OCI-LY7 (cell line): ENCODE measurements around the gene STK35. TPM values are rescaled to one million over a fixed set of nuclear protein-coding genes. Genes with fewer than 3 reads are reported as not detected.

Experiments
- BruUV-seq: library from RNA; stranded (reverse); fragments of 400-500 nt; replicated peaks from 2 replicates; lab custom pipeline; 2021; lab: Mats Ljungman, UMichigan
- CTCF ChIA-PET: fragments of 300-600 bp; sonication (Branson Sonifier 250); formaldehyde crosslinking; loops from one replicate; lab custom pipeline; 2022; ENCODE audit warnings: antibody characterized with exemption; ENCODE audit not compliant: unreplicated experiment; lab: Charles Lee
- POLR2A ChIA-PET: fragments of 300-600 bp; sonication (Branson Sonifier 250); formaldehyde crosslinking; loops from one replicate; lab custom pipeline; 2022; ENCODE audit warnings: antibody characterized with exemption; lab: Charles Lee
- DNase-seq: peaks from one replicate; pipeline ENCODE4 v3.0.0-alpha.2; 2015; ENCODE audit warnings: low spot score
- H2AFZ ChIP-seq: fragments of 200-600 bp; sonication (generic), shearing (Covaris generic); 2 replicates; pipeline ENCODE4 v1.6.1; 2014; ENCODE audit warnings: mild to moderate bottlenecking, antibody characterized with exemption, low read length, moderate library complexity
- H3K27ac ChIP-seq: fragments of 200-600 bp; sonication (generic); 2 replicates; pipeline ENCODE4 v1.5.1; 2014; ENCODE audit warnings: mixed run types, low read depth, mild to moderate bottlenecking, moderate library complexity, low read length, inconsistent platforms; ENCODE audit not compliant: poor library complexity, severe bottlenecking
- H3K36me3 ChIP-seq: fragments of 200-600 bp; sonication (generic); 2 replicates; pipeline ENCODE4 v1.6.1; 2014; ENCODE audit warnings: mild to moderate bottlenecking, antibody characterized with exemption, low read length, moderate library complexity, mixed read lengths; ENCODE audit not compliant: insufficient read depth
- H3K4me1 ChIP-seq: fragments of 200-600 bp; sonication (generic); 2 replicates; pipeline ENCODE4 v1.5.1; 2014; ENCODE audit warnings: mild to moderate bottlenecking, low read length; ENCODE audit not compliant: insufficient read depth, poor library complexity, severe bottlenecking
- H3K4me2 ChIP-seq: fragments of 200-600 bp; sonication (generic); 2 replicates; pipeline ENCODE4 v1.6.1; 2014; ENCODE audit warnings: mild to moderate bottlenecking, low read length
- H3K4me3 ChIP-seq: fragments of 200-600 bp; sonication (generic); 2 replicates; pipeline ENCODE4 v1.5.1; 2014; ENCODE audit warnings: mild to moderate bottlenecking, low read depth, low read length; ENCODE audit not compliant: poor library complexity, severe bottlenecking
- H3K79me2 ChIP-seq: fragments of 200-600 bp; sonication (generic); 2 replicates; pipeline ENCODE4 v1.6.1; 2016; ENCODE audit warnings: low read depth, mild to moderate bottlenecking, low read length, moderate library complexity, mixed read lengths; ENCODE audit not compliant: insufficient read depth
- H3K9me2 ChIP-seq: fragments of 200-600 bp; sonication (generic); 2 replicates; pipeline ENCODE4 v1.6.1; 2016; ENCODE audit warnings: mild to moderate bottlenecking, low read length, mixed read lengths; ENCODE audit not compliant: insufficient read depth
- H3K9me3 ChIP-seq: fragments of 200-600 bp; sonication (generic); 2 replicates; pipeline ENCODE4 v1.6.1; 2014; ENCODE audit warnings: mild to moderate bottlenecking, mixed run types, low read length, mixed read lengths
- H4K20me1 ChIP-seq: fragments of 200-600 bp; sonication (generic); 2 replicates; pipeline ENCODE4 v1.6.1; 2014; ENCODE audit warnings: mild to moderate bottlenecking, antibody characterized with exemption, low read length, moderate library complexity, mixed read lengths; ENCODE audit not compliant: insufficient read depth
- CTCF ChIP-seq: fragments of 200-600 bp; sonication (generic); conservative IDR thresholded peaks from 2 replicates; pipeline ENCODE4 v1.5.1; 2014; ENCODE audit warnings: mild to moderate bottlenecking, antibody characterized with exemption, low read length, moderate library complexity, mixed read lengths
- EZH2phosphoT487 ChIP-seq: fragments of 200-600 bp; sonication (generic); IDR thresholded peaks from 2 replicates; pipeline ENCODE4 v1.6.1; 2018; ENCODE audit warnings: low read depth, borderline replicate concordance, mild to moderate bottlenecking, mixed run types, antibody characterized with exemption, low read length, moderate library complexity, mixed read lengths
- intact Hi-C: fragments of 100-400 bp; cut with micrococcal nuclease; formaldehyde crosslinking; loops from one replicate; pipeline ENCODE4 v1.10.0; 2022; ENCODE audit not compliant: unreplicated experiment
- total RNA-seq, 2 experiments: library from RNA; depleted of rRNA in 1 of 2; stranded (reverse); fragments of >200 nt in 1 of 2; shearing (Covaris generic) in 1 of 2; gene quantifications; 2 replicates each; pipeline ENCODE4 v1.2.3, GENCODE V29; 2014 to 2022

Gene STK35
- total RNA-seq, 2 experiments from 2014 or later: 21.4 to 22.3 TPM

- Histone ChIP-seq H3K27ac (no peak overlapping the region), H3K4me3 (no peak overlapping the region), H3K4me2 (no peak overlapping the region), H3K9me3 (no peaks in the 10 kb centered on the region), H4K20me1 (peaks cover 32% of the 10 kb centered on the region), H3K9me2 (no peaks in the 10 kb centered on the region), H3K36me3 (peaks cover 95% of the 10 kb centered on the region), H3K4me1 (no peaks in the 10 kb centered on the region), H3K79me2 (peaks cover 67% of the 10 kb centered on the region), H2AFZ (no peak overlapping the region)
- ChIA-PET POLR2A (no interaction called here), CTCF (interaction anchor here (1.4 kb wide), 1 partner anchor 9 kb away, joined by 3 read pairs; no protein-coding TSS in a partner anchor)
- TF ChIP-seq EZH2phosphoT487 (no peak), CTCF (no peak)
- DNase-seq: no peak
- BruUV-seq: no TSS peak
- intact Hi-C loops: no loop called here
Measured at GRCh38 chr20:2114990-2115681, 13.5 kb downstream of the STK35 start.

- intact Hi-C loops: no loop called here
- Histone ChIP-seq H3K9me2 (no peaks in the 10 kb centered on the region), H3K36me3 (peaks cover 96% of the 10 kb centered on the region), H2AFZ (no peak overlapping the region), H3K4me3 (no peak overlapping the region), H3K27ac (no peak overlapping the region), H3K9me3 (no peaks in the 10 kb centered on the region), H3K4me1 (no peaks in the 10 kb centered on the region), H3K4me2 (no peak overlapping the region), H4K20me1 (peaks cover 24% of the 10 kb centered on the region), H3K79me2 (peaks cover 66% of the 10 kb centered on the region)
- TF ChIP-seq CTCF (no peak), EZH2phosphoT487 (no peak)
- CTCF ChIA-PET: no interaction called here
- no peak for DNase-seq
- POLR2A ChIA-PET: no interaction called here
- BruUV-seq: no TSS peak
Measured at GRCh38 chr20:2116170-2116940, 14.7 kb downstream of the STK35 start.

- no TSS peak for BruUV-seq
- ChIA-PET POLR2A (interaction anchor here (0.6 to 0.8 kb wide), 2 partner anchors 16 to 29 kb away, joined by 3 read pairs; no protein-coding TSS in a partner anchor), CTCF (no interaction called here)
- no peaks in the 10 kb centered on the region for H3K9me2 ChIP-seq
- no peaks in the 10 kb centered on the region for H3K9me3 ChIP-seq
- peaks cover 15% of the 10 kb centered on the region; the same call in 1 of the 2 replicates for H4K20me1 ChIP-seq
- H3K4me1 ChIP-seq: peaks cover 6% of the 10 kb centered on the region
- peaks cover 67% of the 10 kb centered on the region for H3K79me2 ChIP-seq
- no peak overlapping the region for H3K4me2 ChIP-seq
- peaks cover 90% of the 10 kb centered on the region for H3K36me3 ChIP-seq
- intact Hi-C loops: no loop called here
- TF ChIP-seq EZH2phosphoT487: no peak
- no peak for TF ChIP-seq CTCF
- no peak for DNase-seq
- no peak overlapping the region for H3K4me3 ChIP-seq
- no peak overlapping the region for H2AFZ ChIP-seq
- no peak overlapping the region for H3K27ac ChIP-seq
Measured at GRCh38 chr20:2118783-2119182, 17.2 kb downstream of the STK35 start.
